ENCODE measurements around the gene CBARP. TPM values are rescaled to one million over a fixed set of nuclear protein-coding genes. Genes with fewer than 3 reads are reported as not detected.

CBARP gene
- total and polyA plus RNA-seq, 2 of the 13 experiments (the other 11 are each of a cell fraction or from before 2014, with no cell fraction given) = 1.2 to 1.4 TPM

DNA sequence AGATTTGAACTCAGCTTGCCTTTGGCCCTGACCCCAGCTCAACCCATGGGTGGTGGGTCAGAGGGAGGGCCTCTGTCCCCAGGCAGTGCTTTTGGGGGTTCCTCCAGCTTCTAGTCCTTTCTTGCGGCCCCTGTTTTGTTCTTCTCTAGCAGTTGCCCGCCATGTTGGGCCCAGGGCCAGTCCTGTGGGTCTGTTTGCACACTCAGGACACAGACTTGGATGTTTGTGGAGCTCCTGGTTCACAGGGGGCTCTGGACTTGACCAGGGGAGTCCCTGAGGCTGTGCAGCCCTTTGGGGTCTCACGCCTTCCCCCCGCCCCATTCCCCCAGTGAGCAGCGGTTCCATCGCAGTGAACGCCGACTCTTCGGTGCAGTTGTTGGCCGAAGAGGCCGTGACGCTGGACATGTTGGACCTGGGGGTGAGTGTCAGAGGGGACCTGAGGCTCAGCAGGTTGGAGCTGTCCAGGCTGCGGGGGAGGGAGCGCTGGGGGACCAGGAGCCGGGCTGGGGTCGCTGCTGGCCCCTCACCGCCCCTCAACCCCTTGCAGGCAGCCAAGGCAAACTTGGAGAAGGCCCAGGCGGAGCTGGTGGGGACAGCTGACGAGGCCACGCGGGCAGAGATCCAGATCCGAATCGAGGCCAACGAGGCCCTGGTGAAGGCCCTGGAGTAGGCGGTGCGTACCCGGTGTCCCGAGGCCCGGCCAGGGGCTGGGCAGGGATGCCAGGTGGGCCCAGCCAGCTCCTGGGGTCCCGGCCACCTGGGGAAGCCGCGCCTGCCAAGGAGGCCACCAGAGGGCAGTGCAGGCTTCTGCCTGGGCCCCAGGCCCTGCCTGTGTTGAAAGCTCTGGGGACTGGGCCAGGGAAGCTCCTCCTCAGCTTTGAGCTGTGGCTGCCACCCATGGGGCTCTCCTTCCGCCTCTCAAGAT, 6.2 kb upstream of the CBARP start (continued):
- TF ChIP-seq ZNF891 (CRISPR knock-in tag; IDR thresholded peaks at IDR 0.05) = no peak
- no peak for TF ChIP-seq FOXA3 (CRISPR knock-in tag; IDR thresholded peaks at IDR 0.05)
- TF ChIP-seq, protein P1, sequence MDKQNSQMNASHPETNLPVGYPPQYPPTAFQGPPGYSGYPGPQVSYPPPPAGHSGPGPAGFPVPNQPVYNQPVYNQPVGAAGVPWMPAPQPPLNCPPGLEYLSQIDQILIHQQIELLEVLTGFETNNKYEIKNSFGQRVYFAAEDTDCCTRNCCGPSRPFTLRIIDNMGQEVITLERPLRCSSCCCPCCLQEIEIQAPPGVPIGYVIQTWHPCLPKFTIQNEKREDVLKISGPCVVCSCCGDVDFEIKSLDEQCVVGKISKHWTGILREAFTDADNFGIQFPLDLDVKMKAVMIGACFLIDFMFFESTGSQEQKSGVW (CRISPR knock-in tag; IDR thresholded peaks at IDR 0.05; ENCODE audit: borderline replicate concordance) = no peak
- TF ChIP-seq, protein P2, sequence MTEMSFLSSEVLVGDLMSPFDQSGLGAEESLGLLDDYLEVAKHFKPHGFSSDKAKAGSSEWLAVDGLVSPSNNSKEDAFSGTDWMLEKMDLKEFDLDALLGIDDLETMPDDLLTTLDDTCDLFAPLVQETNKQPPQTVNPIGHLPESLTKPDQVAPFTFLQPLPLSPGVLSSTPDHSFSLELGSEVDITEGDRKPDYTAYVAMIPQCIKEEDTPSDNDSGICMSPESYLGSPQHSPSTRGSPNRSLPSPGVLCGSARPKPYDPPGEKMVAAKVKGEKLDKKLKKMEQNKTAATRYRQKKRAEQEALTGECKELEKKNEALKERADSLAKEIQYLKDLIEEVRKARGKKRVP (CRISPR knock-in tag; IDR thresholded peaks at IDR 0.05) = no peak
- no peak for TF ChIP-seq MAZ (IDR thresholded peaks at IDR 0.05; ENCODE audit: borderline replicate concordance, low read depth, low read length)
- no peak for TF ChIP-seq MAZ (CRISPR knock-in tag; IDR thresholded peaks at IDR 0.05; ENCODE audit: low read depth)
- TF ChIP-seq, protein P3, sequence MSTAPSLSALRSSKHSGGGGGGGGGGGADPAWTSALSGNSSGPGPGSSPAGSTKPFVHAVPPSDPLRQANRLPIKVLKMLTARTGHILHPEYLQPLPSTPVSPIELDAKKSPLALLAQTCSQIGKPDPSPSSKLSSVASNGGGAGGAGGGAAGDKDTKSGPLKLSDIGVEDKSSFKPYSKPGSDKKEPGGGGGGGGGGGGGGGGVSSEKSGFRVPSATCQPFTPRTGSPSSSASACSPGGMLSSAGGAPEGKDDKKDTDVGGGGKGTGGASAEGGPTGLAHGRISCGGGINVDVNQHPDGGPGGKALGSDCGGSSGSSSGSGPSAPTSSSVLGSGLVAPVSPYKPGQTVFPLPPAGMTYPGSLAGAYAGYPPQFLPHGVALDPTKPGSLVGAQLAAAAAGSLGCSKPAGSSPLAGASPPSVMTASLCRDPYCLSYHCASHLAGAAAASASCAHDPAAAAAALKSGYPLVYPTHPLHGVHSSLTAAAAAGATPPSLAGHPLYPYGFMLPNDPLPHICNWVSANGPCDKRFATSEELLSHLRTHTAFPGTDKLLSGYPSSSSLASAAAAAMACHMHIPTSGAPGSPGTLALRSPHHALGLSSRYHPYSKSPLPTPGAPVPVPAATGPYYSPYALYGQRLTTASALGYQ (CRISPR knock-in tag; IDR thresholded peaks at IDR 0.05) = no peak
- TF ChIP-seq, protein P4, sequence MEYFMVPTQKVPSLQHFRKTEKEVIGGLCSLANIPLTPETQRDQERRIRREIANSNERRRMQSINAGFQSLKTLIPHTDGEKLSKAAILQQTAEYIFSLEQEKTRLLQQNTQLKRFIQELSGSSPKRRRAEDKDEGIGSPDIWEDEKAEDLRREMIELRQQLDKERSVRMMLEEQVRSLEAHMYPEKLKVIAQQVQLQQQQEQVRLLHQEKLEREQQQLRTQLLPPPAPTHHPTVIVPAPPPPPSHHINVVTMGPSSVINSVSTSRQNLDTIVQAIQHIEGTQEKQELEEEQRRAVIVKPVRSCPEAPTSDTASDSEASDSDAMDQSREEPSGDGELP (IDR thresholded peaks at IDR 0.05; ENCODE audit: borderline replicate concordance, low read depth) = no peak
- TF ChIP-seq ZNF547 (CRISPR knock-in tag; IDR thresholded peaks at IDR 0.05) = no peak
- TF ChIP-seq THYN1 (CRISPR knock-in tag; IDR thresholded peaks at IDR 0.05; ENCODE audit: borderline replicate concordance, low read depth) = no peak
- TF ChIP-seq, protein P5, sequence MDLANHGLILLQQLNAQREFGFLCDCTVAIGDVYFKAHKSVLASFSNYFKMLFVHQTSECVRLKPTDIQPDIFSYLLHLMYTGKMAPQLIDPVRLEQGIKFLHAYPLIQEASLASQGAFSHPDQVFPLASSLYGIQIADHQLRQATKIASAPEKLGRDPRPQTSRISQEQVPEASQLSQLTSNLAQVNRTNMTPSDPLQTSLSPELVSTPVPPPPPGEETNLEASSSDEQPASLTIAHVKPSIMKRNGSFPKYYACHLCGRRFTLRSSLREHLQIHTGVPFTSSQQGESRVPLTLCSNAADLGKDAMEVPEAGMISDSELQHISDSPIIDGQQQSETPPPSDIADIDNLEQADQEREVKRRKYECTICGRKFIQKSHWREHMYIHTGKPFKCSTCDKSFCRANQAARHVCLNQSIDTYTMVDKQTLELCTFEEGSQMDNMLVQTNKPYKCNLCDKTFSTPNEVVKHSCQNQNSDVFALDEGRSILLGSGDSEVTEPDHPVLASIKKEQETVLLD (CRISPR knock-in tag; IDR thresholded peaks at IDR 0.05; ENCODE audit: low read depth) = no peak
- TF ChIP-seq, protein P6, sequence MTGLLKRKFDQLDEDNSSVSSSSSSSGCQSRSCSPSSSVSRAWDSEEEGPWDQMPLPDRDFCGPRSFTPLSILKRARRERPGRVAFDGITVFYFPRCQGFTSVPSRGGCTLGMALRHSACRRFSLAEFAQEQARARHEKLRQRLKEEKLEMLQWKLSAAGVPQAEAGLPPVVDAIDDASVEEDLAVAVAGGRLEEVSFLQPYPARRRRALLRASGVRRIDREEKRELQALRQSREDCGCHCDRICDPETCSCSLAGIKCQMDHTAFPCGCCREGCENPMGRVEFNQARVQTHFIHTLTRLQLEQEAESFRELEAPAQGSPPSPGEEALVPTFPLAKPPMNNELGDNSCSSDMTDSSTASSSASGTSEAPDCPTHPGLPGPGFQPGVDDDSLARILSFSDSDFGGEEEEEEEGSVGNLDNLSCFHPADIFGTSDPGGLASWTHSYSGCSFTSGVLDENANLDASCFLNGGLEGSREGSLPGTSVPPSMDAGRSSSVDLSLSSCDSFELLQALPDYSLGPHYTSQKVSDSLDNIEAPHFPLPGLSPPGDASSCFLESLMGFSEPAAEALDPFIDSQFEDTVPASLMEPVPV (CRISPR knock-in tag; IDR thresholded peaks at IDR 0.05) = no peak
- TF ChIP-seq ZNF670 (CRISPR knock-in tag; IDR thresholded peaks at IDR 0.05; ENCODE audit: borderline replicate concordance) = peak; percentile 4; the same call in 1 of the 2 replicates
- no peak for TF ChIP-seq ZNF749 (CRISPR knock-in tag; IDR thresholded peaks at IDR 0.05; ENCODE audit: borderline replicate concordance)
- no peak for TF ChIP-seq HNF4G (IDR thresholded peaks at IDR 0.05; ENCODE audit: borderline replicate concordance, low read depth, low read length)
- no peak for TF ChIP-seq HNF4G (CRISPR knock-in tag; IDR thresholded peaks at IDR 0.05; ENCODE audit: borderline replicate concordance, low read depth)
- TF ChIP-seq SP2 (CRISPR knock-in tag; IDR thresholded peaks at IDR 0.05) = no peak
- no peak for TF ChIP-seq ZNF337 (CRISPR knock-in tag; IDR thresholded peaks at IDR 0.05; ENCODE audit: borderline replicate concordance, low read depth)
- TF ChIP-seq ZMYM3 (CRISPR knock-in tag; IDR thresholded peaks at IDR 0.05) = no peak
- no peak for TF ChIP-seq ZNF552 (CRISPR knock-in tag; IDR thresholded peaks at IDR 0.05; ENCODE audit: borderline replicate concordance)
